NB4 (cell line): ENCODE measurements around the gene ZMYND8.
"Not testable (repeated sequence)": the region's sequence is repeated elsewhere in the genome, so short reads cannot be mapped to it uniquely, and the experiment has no call there.

Experiments
- DNase-seq: peaks from one replicate; pipeline ENCODE4 v3.0.0; 2010; ENCODE audit warnings: low read depth
- H3K4me3 ChIP-seq: one replicate; pipeline ENCODE4 v1.5.1; 2011; ENCODE audit warnings: mild to moderate bottlenecking, low read depth, low read length, moderate library complexity
- MYC ChIP-seq: IDR thresholded peaks from 2 replicates; pipeline ENCODE4 v1.6.1; 2011; ENCODE audit warnings: low read depth, low read length
- POLR2A ChIP-seq: IDR thresholded peaks from 2 replicates; pipeline ENCODE4 v1.6.1; 2011; ENCODE audit warnings: mild to moderate bottlenecking; ENCODE audit not compliant: insufficient read length; ENCODE audit errors: extremely low read depth
- TF ChIP-seq, protein P1 (sequence below): IDR thresholded peaks from one replicate; pipeline ENCODE4 v1.5.1; 2012; ENCODE audit warnings: low read depth, low read length
- TF ChIP-seq, protein P2 (sequence below): IDR thresholded peaks from 2 replicates; pipeline ENCODE4 v1.6.1; 2011; ENCODE audit warnings: low read depth, low read length

The ZMYND8 gene

DNA sequence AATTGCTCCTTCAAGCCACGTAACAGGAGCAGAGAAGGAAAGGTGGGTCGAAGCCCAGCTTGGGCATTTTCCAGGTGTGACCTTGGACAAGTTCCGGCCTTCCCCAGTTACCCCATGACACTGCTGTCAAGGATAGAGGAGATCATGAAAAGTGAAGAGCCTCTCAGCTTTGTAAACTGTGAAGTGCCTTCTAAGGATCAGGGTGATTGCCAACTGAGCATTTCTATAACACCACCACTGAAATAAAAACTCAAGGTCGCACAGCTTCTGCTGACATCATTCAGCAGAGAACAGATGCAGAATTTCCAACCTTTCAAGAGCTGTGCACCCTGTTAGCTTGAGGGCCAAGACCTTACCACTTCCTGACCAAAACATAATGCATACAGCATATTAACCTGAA, 24.0 kb upstream of the ZMYND8 start:
- TF ChIP-seq, protein P1, sequence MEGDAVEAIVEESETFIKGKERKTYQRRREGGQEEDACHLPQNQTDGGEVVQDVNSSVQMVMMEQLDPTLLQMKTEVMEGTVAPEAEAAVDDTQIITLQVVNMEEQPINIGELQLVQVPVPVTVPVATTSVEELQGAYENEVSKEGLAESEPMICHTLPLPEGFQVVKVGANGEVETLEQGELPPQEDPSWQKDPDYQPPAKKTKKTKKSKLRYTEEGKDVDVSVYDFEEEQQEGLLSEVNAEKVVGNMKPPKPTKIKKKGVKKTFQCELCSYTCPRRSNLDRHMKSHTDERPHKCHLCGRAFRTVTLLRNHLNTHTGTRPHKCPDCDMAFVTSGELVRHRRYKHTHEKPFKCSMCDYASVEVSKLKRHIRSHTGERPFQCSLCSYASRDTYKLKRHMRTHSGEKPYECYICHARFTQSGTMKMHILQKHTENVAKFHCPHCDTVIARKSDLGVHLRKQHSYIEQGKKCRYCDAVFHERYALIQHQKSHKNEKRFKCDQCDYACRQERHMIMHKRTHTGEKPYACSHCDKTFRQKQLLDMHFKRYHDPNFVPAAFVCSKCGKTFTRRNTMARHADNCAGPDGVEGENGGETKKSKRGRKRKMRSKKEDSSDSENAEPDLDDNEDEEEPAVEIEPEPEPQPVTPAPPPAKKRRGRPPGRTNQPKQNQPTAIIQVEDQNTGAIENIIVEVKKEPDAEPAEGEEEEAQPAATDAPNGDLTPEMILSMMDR: no peak
- no peak for TF ChIP-seq MYC
- TF ChIP-seq, protein P2, sequence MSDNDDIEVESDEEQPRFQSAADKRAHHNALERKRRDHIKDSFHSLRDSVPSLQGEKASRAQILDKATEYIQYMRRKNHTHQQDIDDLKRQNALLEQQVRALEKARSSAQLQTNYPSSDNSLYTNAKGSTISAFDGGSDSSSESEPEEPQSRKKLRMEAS: no peak
- TF ChIP-seq POLR2A: no peak

DNA sequence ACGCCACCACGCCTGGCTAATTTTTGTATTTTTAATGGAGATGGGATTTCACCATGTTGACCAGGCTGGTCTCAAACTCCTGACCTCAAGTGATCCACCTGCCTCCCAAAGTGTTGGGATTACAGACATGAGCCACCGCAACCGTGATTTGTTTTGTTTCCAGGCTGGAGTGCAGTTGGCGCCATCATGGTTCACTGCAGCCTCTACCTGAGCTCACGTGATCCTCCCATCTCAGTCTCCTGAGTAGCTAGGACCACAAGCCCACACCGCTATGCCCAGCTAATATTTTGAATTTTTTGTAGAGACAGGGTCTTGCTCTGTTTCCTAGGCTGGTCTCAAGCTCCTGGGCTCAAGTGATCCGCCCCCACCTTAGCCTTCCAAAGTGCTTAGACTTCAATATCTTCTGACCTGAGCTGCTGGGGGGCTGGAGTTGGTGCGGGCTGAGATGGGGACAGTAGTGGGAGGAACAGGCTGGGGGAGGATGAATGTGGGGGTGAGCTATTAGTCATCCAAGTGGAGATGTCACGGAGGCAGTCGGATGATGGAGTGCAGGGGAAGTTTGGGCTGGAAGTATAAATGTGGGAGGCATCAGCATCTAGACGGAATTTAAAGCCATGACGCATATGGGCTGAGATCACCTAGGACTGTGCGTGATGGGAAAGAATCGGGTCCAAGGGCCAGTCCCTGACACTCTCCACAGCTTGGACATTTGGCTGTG, 23.1 kb upstream of the ZMYND8 start:
- no peak for DNase-seq
- H3K4me3 ChIP-seq: no peak overlapping the region
- TF ChIP-seq MYC (no peak), POLR2A (no peak)
- TF ChIP-seq, protein P1: no peak
- TF ChIP-seq, protein P2: no peak

More for the DNA sequence above, 24.0 kb upstream of the ZMYND8 start:
- H3K4me3 ChIP-seq: no peak overlapping the region
- no peak for DNase-seq

DNA sequence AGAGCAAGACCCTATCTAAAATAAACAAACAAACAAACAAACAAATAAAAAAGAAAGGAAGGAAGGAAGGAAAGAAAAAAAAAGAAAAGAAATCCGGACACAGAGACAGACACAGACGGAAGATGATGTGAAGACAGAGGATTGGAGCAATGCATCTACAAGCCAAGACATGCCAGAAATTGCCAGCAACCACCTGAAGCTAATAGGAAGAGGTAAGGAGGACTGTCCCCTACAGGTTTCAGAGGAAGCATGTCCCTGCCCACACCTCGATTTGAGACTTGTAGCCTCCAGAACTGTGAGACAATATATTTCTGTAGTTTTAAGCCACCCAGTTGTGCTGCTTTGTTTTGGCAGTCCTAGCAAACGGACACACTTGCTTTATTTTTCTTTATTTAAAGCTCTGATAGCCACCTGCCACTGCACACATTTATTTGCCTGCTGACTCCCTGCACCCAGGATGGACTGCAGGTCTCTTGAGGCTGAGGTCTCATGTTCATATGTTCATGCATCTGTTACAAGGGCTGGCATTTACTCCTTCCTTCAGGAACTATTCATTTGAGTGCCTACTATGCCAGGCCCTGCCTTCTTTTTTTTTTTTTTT, 20.7 kb upstream of the ZMYND8 start:
- DNase-seq: no peak
- TF ChIP-seq, protein P1: no peak
- TF ChIP-seq, protein P2: no peak
- TF ChIP-seq POLR2A: no peak
- TF ChIP-seq MYC: no peak
- H3K4me3 ChIP-seq: no peak overlapping the region

DNA sequence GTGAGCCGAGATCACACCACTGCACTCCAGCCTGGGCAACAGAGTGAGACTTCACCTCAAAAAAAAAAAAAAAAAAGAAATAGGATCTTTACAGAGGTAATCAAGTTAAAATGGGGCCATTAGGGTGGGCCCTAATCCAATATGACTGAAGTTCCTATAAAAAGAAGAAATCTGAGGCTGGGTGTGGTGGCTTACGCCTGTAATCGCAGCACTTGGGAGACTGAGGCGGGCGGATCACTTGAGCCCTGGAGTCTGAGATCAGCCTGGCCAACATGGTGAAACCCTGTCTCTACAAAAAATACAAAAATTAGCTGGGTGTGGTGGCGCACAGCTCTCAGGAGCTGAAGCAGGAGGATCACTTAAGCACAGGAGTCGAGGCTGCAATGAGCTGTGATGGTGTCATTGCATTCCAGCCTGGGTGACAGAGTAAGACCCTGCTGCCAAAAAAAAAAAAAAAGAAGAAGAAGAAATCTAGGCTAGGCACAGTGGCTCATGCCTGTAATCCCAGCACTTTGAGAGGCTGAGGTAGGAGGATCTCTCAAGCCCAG, 19.7 kb upstream of the ZMYND8 start:
- not testable (repeated sequence) for H3K4me3 ChIP-seq, DNase-seq

DNA sequence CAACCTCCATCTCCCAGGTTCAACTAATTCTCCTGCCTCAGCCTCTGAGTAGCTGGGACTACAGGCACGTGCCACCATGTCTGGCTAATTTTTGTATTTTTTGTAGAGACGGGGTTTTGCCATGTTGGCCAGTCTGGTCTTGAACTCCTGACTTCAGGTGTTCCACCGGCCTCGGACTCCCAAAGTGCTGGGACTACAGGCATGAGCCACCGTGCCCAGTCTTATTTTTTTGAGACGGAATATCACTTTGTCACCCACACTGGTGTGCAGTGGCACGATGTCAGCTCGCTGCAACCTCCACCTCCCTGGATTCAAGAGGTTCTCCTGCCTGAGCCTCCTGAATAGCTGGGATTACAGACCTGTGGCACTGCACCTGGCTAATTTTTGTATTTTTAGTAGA, 17.6 kb upstream of the ZMYND8 start:
- DNase-seq, H3K4me3 ChIP-seq: not testable (repeated sequence)

DNA sequence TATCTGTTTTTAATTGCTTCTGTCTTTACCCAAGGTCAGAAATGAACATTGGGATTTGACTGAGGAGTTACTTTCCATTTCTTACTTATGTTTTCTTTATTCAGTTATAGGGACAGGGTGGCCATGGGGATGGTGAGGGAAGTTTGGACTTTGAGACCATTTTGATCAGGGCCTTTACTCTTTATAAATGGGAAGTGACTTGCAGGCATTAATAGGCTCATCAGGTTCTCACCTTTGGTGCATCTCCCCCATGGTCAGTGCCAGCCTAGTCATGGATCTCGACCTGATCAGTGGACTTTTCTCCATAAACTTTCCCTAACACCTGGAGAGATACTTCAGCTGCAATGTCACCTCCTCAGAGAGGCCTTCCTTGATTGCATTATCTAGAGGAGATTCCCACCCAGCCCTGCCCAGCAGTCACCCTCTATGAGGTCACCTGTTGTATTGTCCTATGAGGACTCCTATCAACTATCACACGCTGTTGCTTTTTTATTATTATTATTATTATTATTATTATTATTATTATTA, 16.8 kb upstream of the ZMYND8 start:
- TF ChIP-seq, protein P1: no peak
- TF ChIP-seq, protein P2: no peak
- no peak for TF ChIP-seq MYC
- no peak for TF ChIP-seq POLR2A
- DNase-seq: no peak
- H3K4me3 ChIP-seq: no peak overlapping the region
